ENCODE data around the gene HMG20A. TPM values are rescaled to one million over a fixed set of nuclear protein-coding genes. Genes with fewer than 3 reads are reported as not detected.

The HMG20A gene
- total RNA-seq, 4 donors from 2014 or later, result 20.7 to 42.2 (median 31.2) TPM

- intact Hi-C loops (cut with DNase I), result no loop called here
- Histone ChIP-seq H3K9me3 (no peaks in the 10 kb centered on the region), H3K4me3 (no peak overlapping the region), H3K36me3 (no peaks in the 10 kb centered on the region), H3K27ac (replicated peaks in 1 of 4) (no peak overlapping the region), H3K27me3 (no peaks in the 10 kb centered on the region), H3K4me1 (peaks cover 43 to 61% (median 55%) of the 10 kb centered on the region in 4 donors)
- no peak for DNase-seq (ENCODE audit: extremely low spot score)
- TF ChIP-seq POLR2AphosphoS5 (IDR thresholded peaks at IDR 0.05) (no peak), EP300 (IDR thresholded peaks at IDR 0.05) (no peak), POLR2A (IDR thresholded peaks at IDR 0.05; ENCODE audit: low read depth) (no peak), CTCF (IDR thresholded peaks at IDR 0.05) (no peak)
- 76% methylated on average over 2 of the region's 2 CpGs for WGBS
Observed at GRCh38 chr15:77387365-77388105, 33.2 kb upstream of the HMG20A start.

GRCh38 chr15:77391372-77391951 lies 29.2 kb upstream of the HMG20A start:
- no peak for DNase-seq (ENCODE audit: extremely low spot score)
- Histone ChIP-seq H3K4me1 (peaks cover 21 to 46% (median 39%) of the 10 kb centered on the region in 4 donors), H3K4me3 (no peak overlapping the region), H3K27me3 (no peaks in the 10 kb centered on the region), H3K9me3 (peaks cover 0 to 10% (median 9%) of the 10 kb centered on the region in 4 donors), H3K27ac (replicated peaks in 1 of 4) (no peak overlapping the region), H3K36me3 (no peaks in the 10 kb centered on the region)
- TF ChIP-seq POLR2A (IDR thresholded peaks at IDR 0.05; ENCODE audit: low read depth) (no peak), POLR2AphosphoS5 (IDR thresholded peaks at IDR 0.05) (no peak), CTCF (IDR thresholded peaks at IDR 0.05) (no peak)
- intact Hi-C loops (cut with DNase I), result no loop called here
- WGBS, result 92% methylated on average over 3 of the region's 3 CpGs

DNA sequence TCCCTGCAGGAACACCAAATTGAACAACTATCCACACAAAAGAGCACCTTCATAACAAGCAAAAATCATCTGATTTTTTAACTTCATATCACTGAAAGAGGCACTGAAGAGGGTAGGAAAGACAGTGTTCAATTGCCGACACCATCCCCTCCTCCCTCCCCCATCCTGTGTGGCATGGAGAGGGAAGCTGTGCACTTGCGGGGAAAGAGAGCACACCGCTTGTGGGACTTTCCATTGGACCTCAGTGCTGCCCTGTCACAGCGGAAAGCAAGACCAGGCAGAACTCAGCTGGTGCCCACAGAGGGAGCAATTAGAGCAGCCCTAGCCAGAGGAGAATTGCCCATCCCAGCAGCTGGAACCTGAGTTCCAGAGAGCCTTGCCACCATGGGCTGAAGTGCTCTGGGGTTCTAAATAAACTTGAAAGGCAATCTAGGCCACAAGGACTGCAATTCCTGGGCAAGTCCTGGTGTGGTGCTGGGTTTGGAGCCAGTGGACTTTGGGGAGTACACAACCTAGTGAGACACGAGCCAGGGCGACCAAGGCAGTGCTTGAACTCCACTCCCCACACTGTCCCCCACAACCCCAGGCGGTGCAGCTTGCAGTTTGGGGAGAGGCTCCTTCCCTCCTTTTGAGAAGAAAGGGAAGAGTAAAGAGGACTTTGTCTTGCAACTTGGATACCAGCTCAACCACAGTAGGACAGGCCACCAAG lies 27.8 kb upstream of the HMG20A start:
- DNase-seq (ENCODE audit: extremely low spot score), result no peak
- intact Hi-C loops (cut with DNase I), result no loop called here
- H3K27ac ChIP-seq (replicated peaks in 1 of 4), result no peak overlapping the region
- H3K36me3 ChIP-seq, result no peaks in the 10 kb centered on the region
- H3K4me3 ChIP-seq, result no peak overlapping the region
- peaks cover 0 to 14% (median 11%) of the 10 kb centered on the region in 4 donors for H3K9me3 ChIP-seq
- peaks cover 18 to 35% (median 24%) of the 10 kb centered on the region in 4 donors for H3K4me1 ChIP-seq
- H3K27me3 ChIP-seq, result no peaks in the 10 kb centered on the region
- WGBS, result 100% methylated on average over 7 of the region's 7 CpGs
- TF ChIP-seq EP300 (IDR thresholded peaks at IDR 0.05) (no peak), CTCF (IDR thresholded peaks at IDR 0.05) (no peak), POLR2AphosphoS5 (IDR thresholded peaks at IDR 0.05) (no peak), POLR2A (IDR thresholded peaks at IDR 0.05; ENCODE audit: low read depth) (no peak)

- H3K4me1 ChIP-seq, result peaks cover 16 to 32% (median 23%) of the 10 kb centered on the region in 4 donors
- no peak overlapping the region for H3K27ac ChIP-seq (replicated peaks in 1 of 4)
- TF ChIP-seq POLR2A (IDR thresholded peaks at IDR 0.05; ENCODE audit: low read depth), result no peak
- TF ChIP-seq POLR2AphosphoS5 (IDR thresholded peaks at IDR 0.05), result no peak
- TF ChIP-seq EP300 (IDR thresholded peaks at IDR 0.05), result no peak
- TF ChIP-seq CTCF (IDR thresholded peaks at IDR 0.05), result no peak
- intact Hi-C loops (cut with DNase I), result no loop called here
- no peak for DNase-seq (ENCODE audit: extremely low spot score)
- H3K4me3 ChIP-seq, result no peak overlapping the region
- H3K27me3 ChIP-seq, result no peaks in the 10 kb centered on the region
- H3K36me3 ChIP-seq, result no peaks in the 10 kb centered on the region
- peaks cover 0 to 19% (median 14%) of the 10 kb centered on the region in 4 donors for H3K9me3 ChIP-seq
Observed at GRCh38 chr15:77393471-77393840, 27.2 kb upstream of the HMG20A start.
